Prostate gland (tissue), 2 donors: ENCODE data around the gene TF. TPM values are rescaled to one million over a fixed set of nuclear protein-coding genes. Genes with fewer than 3 reads are reported as not detected.

ENCODE experiments used
- DNase-seq: peaks from one replicate; pipeline ENCODE4 v3.0.0-alpha.2; 2019; ENCODE audit warnings: low spot score
- H3K27ac ChIP-seq, 2 donors: fragments of 200-600 bp; sonication (generic); 2 replicates each; pipeline ENCODE4 v1.5.1; 2017 to 2019
- H3K27me3 ChIP-seq: fragments of 200-600 bp; sonication (generic); replicated peaks from 2 replicates; pipeline ENCODE4 v1.5.1; 2019; ENCODE audit not compliant: insufficient read depth
- H3K36me3 ChIP-seq, 2 donors: fragments of 200-600 bp; sonication (generic); 1 replicate in 1 of 2; 2 replicates in 1 of 2; pipeline versions ENCODE4 v1.5.1 to v1.8.1; 2017 to 2019
- H3K4me1 ChIP-seq: fragments of 200-600 bp; sonication (generic); replicated peaks from 2 replicates; pipeline ENCODE4 v1.5.1; 2019
- H3K4me3 ChIP-seq, 2 donors: fragments of 200-600 bp; sonication (generic); 2 replicates each; pipeline ENCODE4 v1.5.1; 2017 to 2019
- H3K9me3 ChIP-seq: fragments of 200-600 bp; sonication (generic); 2 replicates; pipeline ENCODE4 v1.5.1; 2017
- POLR2A ChIP-seq: fragments of 450-650 bp; IDR thresholded peaks from one replicate; pipeline ENCODE4 v1.6.1; 2016; ENCODE audit warnings: antibody characterized with exemption, mild to moderate bottlenecking
- POLR2AphosphoS5 ChIP-seq: sonication (generic); formaldehyde crosslinking; IDR thresholded peaks from one replicate; pipeline ENCODE4 v1.6.1; 2017; ENCODE audit warnings: antibody characterized with exemption
- WGBS: methylation state at CpG from one replicate; pipeline ENCODE4 v1.1.5; 2018; 5-methylcytosine and 5-hydroxymethylcytosine counted together
- intact Hi-C: fragments of 100-400 bp; cut with DNase I; formaldehyde crosslinking; loops from one replicate; pipeline ENCODE4 v1.14.2; 2022
- total RNA-seq, 2 donors: library from RNA; depleted of rRNA; stranded (reverse); fragments of >200 nt; gene quantifications; one replicate each; pipeline ENCODE4 v1.1.0, GENCODE V29; 2016
- TF ChIP-seq, protein P1 (sequence below), 4 experiments: fragments of 200-600 bp in 2 of 4; fragments of 450-650 bp in 2 of 4; sonication (generic) in 2 of 4; IDR thresholded peaks; 1 replicate in 3 of 4; 2 replicates in 1 of 4; pipeline ENCODE4 v1.5.1; 2016 to 2019; ENCODE audit warnings: antibody characterized with exemption in 4 of 4, mild to moderate bottlenecking in 2 of 4, moderate library complexity in 2 of 4

TF gene
- total RNA-seq, 2 donors from 2014 or later: 15.1 to 57.9 TPM

DNA sequence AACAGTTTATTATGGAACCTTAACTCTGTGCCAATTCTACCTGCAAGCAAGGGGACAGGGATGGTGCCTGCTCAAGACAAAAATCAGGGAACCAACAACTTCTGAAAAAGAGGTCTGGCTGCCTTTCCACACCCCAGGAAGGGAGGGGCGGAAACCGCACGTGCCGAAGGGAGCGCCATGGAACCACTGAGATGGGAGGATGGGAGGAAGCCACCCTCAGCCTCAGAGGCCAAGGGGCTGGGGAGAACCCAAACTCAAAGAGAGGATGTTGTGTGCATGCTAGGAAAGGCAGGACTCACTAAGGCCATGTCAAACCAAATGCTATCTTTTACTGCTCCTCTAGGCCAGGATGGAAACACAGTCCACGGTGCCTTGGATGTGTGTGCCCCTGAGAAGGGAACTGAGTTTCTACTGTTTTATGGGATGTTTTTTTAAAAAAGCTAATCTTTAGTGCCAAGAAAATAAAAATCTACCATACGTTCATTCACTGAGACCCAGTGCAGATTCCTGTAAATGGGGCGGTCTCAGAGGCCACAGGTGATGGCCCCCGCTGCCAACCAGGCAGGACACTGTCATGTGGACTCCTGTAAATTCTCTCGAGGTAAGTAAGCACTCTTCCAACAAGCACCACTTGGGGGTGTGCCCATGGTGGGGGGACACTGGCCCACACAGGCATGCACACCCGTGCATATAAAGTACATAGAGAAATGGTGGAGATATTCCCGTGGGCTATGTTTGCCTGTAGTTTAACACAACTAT, 80.0 kb downstream of the TF start:
- intact Hi-C loops: loop anchor here (10.0 kb wide), 1 partner anchor 389 kb away; no protein-coding TSS in a partner anchor
- Histone ChIP-seq H3K27me3 (no peaks in the 10 kb centered on the region), H3K36me3 (peaks cover 0 to 3% of the 10 kb centered on the region in 2 donors), H3K4me3 (no peak overlapping the region), H3K4me1 (no peaks in the 10 kb centered on the region), H3K27ac (no peak overlapping the region), H3K9me3 (no peaks in the 10 kb centered on the region)
- WGBS: 76% methylated on average over 12 of the region's 12 CpGs
- no peak for TF ChIP-seq POLR2A
- TF ChIP-seq, protein P1, sequence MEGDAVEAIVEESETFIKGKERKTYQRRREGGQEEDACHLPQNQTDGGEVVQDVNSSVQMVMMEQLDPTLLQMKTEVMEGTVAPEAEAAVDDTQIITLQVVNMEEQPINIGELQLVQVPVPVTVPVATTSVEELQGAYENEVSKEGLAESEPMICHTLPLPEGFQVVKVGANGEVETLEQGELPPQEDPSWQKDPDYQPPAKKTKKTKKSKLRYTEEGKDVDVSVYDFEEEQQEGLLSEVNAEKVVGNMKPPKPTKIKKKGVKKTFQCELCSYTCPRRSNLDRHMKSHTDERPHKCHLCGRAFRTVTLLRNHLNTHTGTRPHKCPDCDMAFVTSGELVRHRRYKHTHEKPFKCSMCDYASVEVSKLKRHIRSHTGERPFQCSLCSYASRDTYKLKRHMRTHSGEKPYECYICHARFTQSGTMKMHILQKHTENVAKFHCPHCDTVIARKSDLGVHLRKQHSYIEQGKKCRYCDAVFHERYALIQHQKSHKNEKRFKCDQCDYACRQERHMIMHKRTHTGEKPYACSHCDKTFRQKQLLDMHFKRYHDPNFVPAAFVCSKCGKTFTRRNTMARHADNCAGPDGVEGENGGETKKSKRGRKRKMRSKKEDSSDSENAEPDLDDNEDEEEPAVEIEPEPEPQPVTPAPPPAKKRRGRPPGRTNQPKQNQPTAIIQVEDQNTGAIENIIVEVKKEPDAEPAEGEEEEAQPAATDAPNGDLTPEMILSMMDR (IDR thresholded peaks at IDR 0.05): no peak
- no peak for TF ChIP-seq POLR2AphosphoS5
- DNase-seq: no peak

DNA sequence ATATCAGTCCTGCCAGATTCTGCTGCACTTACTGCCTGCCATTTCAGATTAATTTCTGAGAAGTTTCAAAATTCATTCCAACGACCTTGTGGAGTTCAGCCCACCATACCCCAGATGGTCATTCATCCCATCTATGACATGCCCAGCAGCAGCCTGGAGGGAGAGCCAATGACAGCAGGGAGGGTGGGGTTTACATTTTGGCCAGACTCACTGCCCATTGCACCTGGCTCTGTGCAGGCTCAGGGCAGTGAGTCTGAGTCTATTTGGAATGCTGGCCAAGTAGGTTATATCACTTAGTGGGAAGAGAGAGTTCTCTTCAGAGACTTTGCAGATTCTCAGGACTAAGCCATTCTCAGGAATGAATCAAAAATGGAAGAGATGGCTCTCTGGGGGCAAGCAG, 80.9 kb downstream of the TF start:
- 19% methylated on average over 1 of the region's 1 CpG for WGBS
- H3K9me3 ChIP-seq: no peaks in the 10 kb centered on the region
- H3K4me1 ChIP-seq: no peaks in the 10 kb centered on the region
- DNase-seq: no peak
- no peak overlapping the region for H3K27ac ChIP-seq
- no peaks in the 10 kb centered on the region for H3K27me3 ChIP-seq
- no peak overlapping the region for H3K4me3 ChIP-seq
- TF ChIP-seq POLR2AphosphoS5 (no peak), POLR2A (no peak)
- intact Hi-C loops: loop anchor here (10.0 kb wide), 1 partner anchor 388 kb away; no protein-coding TSS in a partner anchor
- H3K36me3 ChIP-seq: peaks cover 0 to 3% of the 10 kb centered on the region in 2 donors

DNA sequence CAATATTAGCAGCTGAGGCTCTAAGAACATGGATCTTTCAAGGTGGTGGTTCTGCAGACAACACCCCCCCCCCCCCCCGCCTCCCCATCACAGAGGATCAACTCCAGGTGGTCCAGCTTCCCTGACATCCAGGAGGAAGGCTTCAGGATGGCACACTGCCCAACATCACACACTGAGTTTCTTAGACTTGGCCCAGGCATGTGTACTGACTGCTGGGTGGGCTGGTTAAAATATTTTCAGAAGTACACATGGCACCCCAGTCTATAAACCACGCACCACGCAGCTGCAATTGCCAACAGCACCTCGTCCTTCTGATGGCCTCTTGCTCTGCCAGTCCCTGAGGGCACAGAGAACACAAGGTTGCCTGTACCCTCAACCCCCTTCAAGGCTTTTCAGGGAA, 81.5 kb downstream of the TF start:
- no peaks in the 10 kb centered on the region for H3K4me1 ChIP-seq
- no peaks in the 10 kb centered on the region for H3K27me3 ChIP-seq
- no peaks in the 10 kb centered on the region for H3K36me3 ChIP-seq
- intact Hi-C loops: loop anchor here (10.0 kb wide), 1 partner anchor 387 kb away; no protein-coding TSS in a partner anchor
- no peaks in the 10 kb centered on the region for H3K9me3 ChIP-seq
- H3K4me3 ChIP-seq: no peak overlapping the region
- H3K27ac ChIP-seq: no peak overlapping the region
- 67% methylated on average over 3 of the region's 4 CpGs for whole genome bisulfite sequencing
- DNase-seq: no peak
- TF ChIP-seq POLR2A (no peak), POLR2AphosphoS5 (no peak)
- TF ChIP-seq, protein P1 (IDR thresholded peaks at IDR 0.05): no peak

DNA sequence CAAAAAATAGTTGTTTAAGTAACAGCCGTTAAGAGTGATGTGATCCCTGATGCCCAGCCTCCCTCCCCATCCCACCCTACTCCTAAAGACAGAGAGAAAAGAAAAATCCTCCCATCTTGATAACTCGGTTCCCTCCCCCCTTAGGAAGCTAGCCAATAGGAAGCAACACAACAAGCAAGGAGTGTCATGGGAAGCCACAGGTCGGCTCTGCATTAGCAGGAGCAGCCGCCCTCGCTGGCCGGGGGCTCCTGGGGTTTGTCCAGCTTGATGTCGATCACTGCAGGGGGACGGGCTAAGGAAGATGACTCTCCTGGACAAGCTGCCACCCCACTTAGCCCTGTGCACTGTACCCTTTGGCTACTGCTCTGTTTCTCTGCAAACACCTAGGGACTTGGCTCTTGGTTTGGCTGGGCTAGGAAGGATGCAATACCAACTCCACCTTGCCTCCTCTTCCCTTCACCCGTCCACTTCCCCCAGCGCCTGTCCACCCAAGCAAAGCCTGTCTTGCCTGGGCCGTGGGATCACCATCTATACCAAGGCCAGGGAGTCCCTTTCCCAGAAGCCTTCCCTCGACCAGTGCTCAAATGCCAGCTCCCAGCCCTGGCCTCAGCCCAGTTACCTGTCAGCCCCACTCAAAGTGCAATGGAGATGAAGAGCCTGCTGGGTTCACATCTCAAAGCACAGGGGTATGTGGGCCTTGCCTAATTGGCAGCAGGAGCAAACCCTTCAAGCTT, 82.5 kb downstream of the TF start:
- no peak for TF ChIP-seq POLR2AphosphoS5
- no peak for TF ChIP-seq POLR2A
- TF ChIP-seq, protein P1 (IDR thresholded peaks at IDR 0.05): no peak
- DNase-seq: no peak

DNA sequence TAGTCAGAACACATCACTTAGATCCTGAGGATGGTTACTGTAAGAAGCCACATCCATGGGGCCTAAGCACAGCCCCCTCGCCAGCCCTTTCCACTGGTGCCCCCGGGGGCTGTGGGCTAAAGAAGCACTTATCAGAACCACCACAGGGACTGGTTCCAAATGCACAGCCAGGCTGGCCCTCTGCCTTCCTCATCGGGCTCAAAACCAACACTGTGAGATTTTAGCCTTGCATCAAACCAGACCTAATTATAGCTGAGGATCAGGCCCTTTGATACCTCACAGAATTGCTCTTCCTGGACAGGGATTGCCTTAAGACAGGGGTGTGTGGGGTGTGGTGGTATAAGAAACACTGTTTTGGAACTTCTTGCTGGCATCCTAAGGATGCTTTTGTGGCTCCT, 83.1 kb downstream of the TF start:
- Histone ChIP-seq H3K4me1 (no peaks in the 10 kb centered on the region), H3K36me3 (no peaks in the 10 kb centered on the region), H3K27ac (no peak overlapping the region), H3K9me3 (no peaks in the 10 kb centered on the region), H3K27me3 (no peaks in the 10 kb centered on the region), H3K4me3 (no peak overlapping the region)
- intact Hi-C loops: loop anchor here (10.0 kb wide), 1 partner anchor 385 kb away; no protein-coding TSS in a partner anchor
- TF ChIP-seq POLR2A: no peak
- TF ChIP-seq, protein P1 (IDR thresholded peaks at IDR 0.05): no peak
- no peak for TF ChIP-seq POLR2AphosphoS5
- no peak for DNase-seq
- WGBS: 70% methylated on average over 3 of the region's 3 CpGs

More for the DNA sequence above, 82.5 kb downstream of the TF start:
- Histone ChIP-seq H3K4me1 (no peaks in the 10 kb centered on the region), H3K27ac (no peak overlapping the region), H3K4me3 (no peak overlapping the region), H3K36me3 (no peaks in the 10 kb centered on the region), H3K9me3 (no peaks in the 10 kb centered on the region), H3K27me3 (no peaks in the 10 kb centered on the region)
- intact Hi-C loops: loop anchor here (10.0 kb wide), 1 partner anchor 386 kb away; no protein-coding TSS in a partner anchor
- 78% methylated on average over 12 of the region's 12 CpGs for WGBS
